Endothelial cell of umbilical vein (primary cell): ENCODE results near the gene HIPK4. TPM values are rescaled to one million over a fixed set of nuclear protein-coding genes. Genes with fewer than 3 reads are reported as not detected.

ENCODE experiments used
- BruUV-seq: library from RNA; stranded (reverse); fragments of 400-500 nt; replicated peaks from 2 replicates; lab custom pipeline; 2021; lab: Mats Ljungman, UMichigan
- CTCF ChIA-PET: fragments of 300-600, 350-600 bp; sonication (Branson Sonifier 250); formaldehyde crosslinking; loops from one replicate; lab custom pipeline; 2021; ENCODE audit warnings: antibody characterized with exemption, inconsistent platforms; lab: Charles Lee
- POLR2A ChIA-PET: fragments of 300-600, 350-600 bp; sonication (Branson Sonifier 250); formaldehyde crosslinking; loops from one replicate; lab custom pipeline; 2021; ENCODE audit warnings: antibody characterized with exemption, inconsistent platforms; lab: Charles Lee
- DNase-seq: peaks from one replicate; pipeline ENCODE4 v3.0.0-alpha.2; 2011; ENCODE audit warnings: low read depth, low spot score
- FAIRE-seq: peaks from 2 replicates; lab custom pipeline; 2011; peaks lifted over from hg19 to GRCh38; lab: Jason Lieb, UNC
- H2AFZ ChIP-seq: 2 replicates; pipeline ENCODE4 v1.6.0; 2012; ENCODE audit warnings: low read depth, low read length, control low read depth, inconsistent platforms
- H3K27ac ChIP-seq: 2 replicates; pipeline ENCODE4 v1.5.1; 2011; ENCODE audit warnings: low read depth, mild to moderate bottlenecking, control low read depth, low read length, moderate library complexity; ENCODE audit not compliant: insufficient read depth
- H3K27me3 ChIP-seq, 2 experiments: 2 replicates each; pipeline versions ENCODE4 v1.6.0 to v1.6.1; 2011; ENCODE audit warnings: low read length in 2 of 2, mixed read lengths in 1 of 2; ENCODE audit not compliant: control insufficient read depth in 2 of 2, insufficient read depth in 2 of 2
- H3K36me3 ChIP-seq, 2 experiments: 2 replicates in 1 of 2; 3 replicates in 1 of 2; pipeline ENCODE4 v1.5.1; 2011; ENCODE audit warnings: low read length in 2 of 2, mild to moderate bottlenecking in 1 of 2, moderate library complexity in 1 of 2; ENCODE audit not compliant: control insufficient read depth in 2 of 2, insufficient read depth in 2 of 2; ENCODE audit errors: extremely low read depth in 1 of 2
- H3K4me1 ChIP-seq: 3 replicates; pipeline ENCODE4 v1.5.1; 2011; ENCODE audit warnings: mild to moderate bottlenecking, low read length; ENCODE audit not compliant: control insufficient read depth, insufficient read depth; ENCODE audit errors: extremely low read depth
- H3K4me2 ChIP-seq: 2 replicates; pipeline ENCODE4 v1.6.1; 2011; ENCODE audit warnings: low read length, control low read depth, mixed read lengths; ENCODE audit not compliant: insufficient read depth
- H3K4me3 ChIP-seq, 3 experiments: fragments of 200-600 bp in 1 of 3; sonication (generic), shearing (Covaris generic) in 1 of 3; replicated peaks in 1 of 3; 2 replicates each; pipeline ENCODE4 v1.5.1; 2011 to 2016; ENCODE audit warnings: control low read depth in 3 of 3, low read length in 3 of 3, mild to moderate bottlenecking in 2 of 3, inconsistent platforms in 1 of 3, low read depth in 1 of 3, moderate library complexity in 1 of 3; ENCODE audit not compliant: insufficient read depth in 1 of 3
- H3K79me2 ChIP-seq: 2 replicates; pipeline ENCODE4 v1.6.0; 2012; ENCODE audit warnings: low read length, inconsistent platforms; ENCODE audit not compliant: control insufficient read depth, insufficient read depth
- H3K9ac ChIP-seq: replicated peaks from 2 replicates; pipeline ENCODE3; 2011; ENCODE audit warnings: low read length, control low read depth; ENCODE audit not compliant: insufficient read depth; ENCODE audit errors: extremely low read depth
- H3K9me1 ChIP-seq: replicated peaks from 3 replicates; pipeline ENCODE4 v1.6.0; 2011; ENCODE audit warnings: mild to moderate bottlenecking, low read length; ENCODE audit not compliant: control insufficient read depth, insufficient read depth; ENCODE audit errors: extremely low read depth
- H3K9me3 ChIP-seq: replicated peaks from 2 replicates; pipeline ENCODE4 v1.5.1; 2012; ENCODE audit warnings: low read length, inconsistent platforms; ENCODE audit not compliant: control insufficient read depth, insufficient read depth
- H4K20me1 ChIP-seq: replicated peaks from 2 replicates; pipeline ENCODE3; 2011; ENCODE audit warnings: mild to moderate bottlenecking, low read length; ENCODE audit not compliant: control insufficient read depth, insufficient read depth; ENCODE audit errors: extremely low read depth
- EZH2 ChIP-seq: IDR thresholded peaks from 2 replicates; pipeline ENCODE4 v1.6.1; 2012; ENCODE audit warnings: borderline replicate concordance, low read depth, mild to moderate bottlenecking, moderate library complexity, low read length, inconsistent platforms; ENCODE audit not compliant: severe bottlenecking
- FOS ChIP-seq: IDR thresholded peaks from 2 replicates; pipeline ENCODE4 v1.6.1; 2011; ENCODE audit warnings: mild to moderate bottlenecking, low read length, moderate library complexity, borderline replicate concordance; ENCODE audit not compliant: insufficient read depth
- GATA2 ChIP-seq: IDR thresholded peaks from 2 replicates; pipeline ENCODE4 v1.7.0; 2011; ENCODE audit warnings: low read depth, mild to moderate bottlenecking, moderate library complexity, mixed read lengths, low read length; ENCODE audit not compliant: insufficient read length, insufficient read depth
- JUN ChIP-seq: IDR thresholded peaks from 2 replicates; pipeline ENCODE4 v1.6.1; 2011; ENCODE audit warnings: borderline replicate concordance, low read depth; ENCODE audit not compliant: insufficient read length, insufficient read depth
- MYC ChIP-seq: IDR thresholded peaks from one replicate; pipeline ENCODE4 v1.6.1; 2011; ENCODE audit warnings: mild to moderate bottlenecking, low read depth, low read length
- POLR2A ChIP-seq: IDR thresholded peaks from 2 replicates; pipeline ENCODE4 v1.6.1; 2012; ENCODE audit warnings: low read depth, mild to moderate bottlenecking, control low read depth, low read length
- POLR2AphosphoS5 ChIP-seq: IDR thresholded peaks from 2 replicates; pipeline ENCODE4 v1.6.1; 2012; ENCODE audit warnings: low read depth, mild to moderate bottlenecking, control low read depth, low read length, moderate library complexity; ENCODE audit not compliant: insufficient read depth
- dilution Hi-C: fragments of 300-500 bp; cut with MboI; formaldehyde crosslinking; loops from one replicate; pipeline ENCODE4 v1.15.0; 2019; ENCODE audit warnings: low sequenced_read_pairs; ENCODE audit not compliant: extremely low pct_ligation_motif_present
- intact Hi-C: fragments of 100-400 bp; cut with micrococcal nuclease; formaldehyde crosslinking; loops from one replicate; pipeline ENCODE4 v1.10.0; 2022
- polyA plus RNA-seq, 4 experiments: library from polyadenylated mRNA; depleted of rRNA in 3 of 4; stranded (reverse) in 3 of 4; unstranded in 1 of 4; fragments of >200 nt; gene quantifications; 2 replicates each; pipeline versions ENCODE4 v1.2.1 to v1.2.3, GENCODE V29; 2011 to 2012; ENCODE audit warnings: missing spikeins in 1 of 4
- total RNA-seq: library from RNA; stranded (reverse); gene quantifications from 2 replicates; pipeline ENCODE4 v1.2.3, GENCODE V29; 2021
- TF ChIP-seq, protein P1 (sequence below), 2 donors: IDR thresholded peaks; 1 replicate in 1 of 2; 2 replicates in 1 of 2; pipeline ENCODE4 v1.5.1; 2011; ENCODE audit warnings: low read length in 2 of 2, mild to moderate bottlenecking in 2 of 2, moderate library complexity in 2 of 2, control low read depth in 1 of 2, inconsistent platforms in 1 of 2, low read depth in 1 of 2; ENCODE audit not compliant: insufficient read depth in 1 of 2; ENCODE audit errors: extremely low read depth in 1 of 2
- TF ChIP-seq, protein P2 (sequence below): IDR thresholded peaks from 2 replicates; pipeline ENCODE4 v1.6.1; 2011; ENCODE audit not compliant: insufficient read depth, insufficient read length

The HIPK4 gene
- total and polyA plus RNA-seq, 2 donors (not counting 3 experiments of a cell fraction or from before 2014, with no cell fraction given) = 0.12 TPM; not detected in 1

GRCh38 chr19:40411125-40411842 lies 21.3 kb upstream of the HIPK4 start:
- no peak overlapping the region for H2AFZ ChIP-seq
- CTCF ChIA-PET = interaction anchor here (1.8 kb wide), 1 partner anchor 9 kb away, joined by 12 read pairs; no protein-coding TSS in a partner anchor

More at GRCh38 chr19:40411125-40411842, 21.3 kb upstream of the HIPK4 start:
- TF ChIP-seq, protein P1, sequence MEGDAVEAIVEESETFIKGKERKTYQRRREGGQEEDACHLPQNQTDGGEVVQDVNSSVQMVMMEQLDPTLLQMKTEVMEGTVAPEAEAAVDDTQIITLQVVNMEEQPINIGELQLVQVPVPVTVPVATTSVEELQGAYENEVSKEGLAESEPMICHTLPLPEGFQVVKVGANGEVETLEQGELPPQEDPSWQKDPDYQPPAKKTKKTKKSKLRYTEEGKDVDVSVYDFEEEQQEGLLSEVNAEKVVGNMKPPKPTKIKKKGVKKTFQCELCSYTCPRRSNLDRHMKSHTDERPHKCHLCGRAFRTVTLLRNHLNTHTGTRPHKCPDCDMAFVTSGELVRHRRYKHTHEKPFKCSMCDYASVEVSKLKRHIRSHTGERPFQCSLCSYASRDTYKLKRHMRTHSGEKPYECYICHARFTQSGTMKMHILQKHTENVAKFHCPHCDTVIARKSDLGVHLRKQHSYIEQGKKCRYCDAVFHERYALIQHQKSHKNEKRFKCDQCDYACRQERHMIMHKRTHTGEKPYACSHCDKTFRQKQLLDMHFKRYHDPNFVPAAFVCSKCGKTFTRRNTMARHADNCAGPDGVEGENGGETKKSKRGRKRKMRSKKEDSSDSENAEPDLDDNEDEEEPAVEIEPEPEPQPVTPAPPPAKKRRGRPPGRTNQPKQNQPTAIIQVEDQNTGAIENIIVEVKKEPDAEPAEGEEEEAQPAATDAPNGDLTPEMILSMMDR (IDR thresholded peaks at IDR 0.05; ENCODE audit: extremely low read depth in 1 of 2, insufficient read depth in 1 of 2, low read depth in 1 of 2, low read length in 2 of 2) = no peak
- TF ChIP-seq EZH2 (no peak), FOS (no peak), JUN (no peak), MYC (no peak), GATA2 (no peak), POLR2AphosphoS5 (no peak), POLR2A (no peak)
- TF ChIP-seq, protein P2, sequence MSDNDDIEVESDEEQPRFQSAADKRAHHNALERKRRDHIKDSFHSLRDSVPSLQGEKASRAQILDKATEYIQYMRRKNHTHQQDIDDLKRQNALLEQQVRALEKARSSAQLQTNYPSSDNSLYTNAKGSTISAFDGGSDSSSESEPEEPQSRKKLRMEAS = no peak
- POLR2A ChIA-PET = no interaction called here
- intact Hi-C loops (no loop called here), dilution Hi-C loops (no loop called here)
- Histone ChIP-seq H3K4me2 (no peak overlapping the region), H4K20me1 (no peaks in the 10 kb centered on the region), H3K36me3 (no peaks in the 10 kb centered on the region), H3K9ac (no peak overlapping the region), H3K79me2 (no peaks in the 10 kb centered on the region), H3K4me3 (no peak overlapping the region), H3K4me1 (no peaks in the 10 kb centered on the region), H3K27ac (no peak overlapping the region), H3K27me3 (no peaks in the 10 kb centered on the region), H3K9me1 (no peaks in the 10 kb centered on the region), H3K9me3 (no peaks in the 10 kb centered on the region)
- DNase-seq = no peak
- BruUV-seq = no TSS peak
- no peak for FAIRE-seq
